SW480 (cell line): ENCODE data around the gene ITGA11.

Experiments
- DNase-seq: peaks from one replicate; pipeline ENCODE4 v3.0.0-alpha.2; 2016; ENCODE audit warnings: low spot score

ITGA11 gene

DNA sequence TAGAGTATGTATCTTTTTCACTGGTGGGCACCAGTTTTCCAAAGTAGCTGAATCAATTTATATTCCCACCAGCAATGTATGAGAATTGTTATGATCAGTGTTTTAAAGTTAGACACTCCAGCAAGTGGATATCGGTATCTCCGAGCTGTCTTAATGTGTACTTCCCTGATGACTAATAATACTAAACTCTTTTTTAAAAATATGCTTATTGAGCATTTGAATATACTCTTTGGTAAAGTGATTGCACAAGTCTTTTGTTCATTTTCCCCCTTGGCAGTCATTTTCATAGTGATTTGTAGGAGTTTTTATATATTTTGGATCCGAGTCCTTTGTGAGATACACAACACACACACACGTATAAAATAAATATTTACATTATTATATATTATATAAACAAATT is 166.9 kb downstream of the ITGA11 start:
- DNase-seq: no peak

DNA sequence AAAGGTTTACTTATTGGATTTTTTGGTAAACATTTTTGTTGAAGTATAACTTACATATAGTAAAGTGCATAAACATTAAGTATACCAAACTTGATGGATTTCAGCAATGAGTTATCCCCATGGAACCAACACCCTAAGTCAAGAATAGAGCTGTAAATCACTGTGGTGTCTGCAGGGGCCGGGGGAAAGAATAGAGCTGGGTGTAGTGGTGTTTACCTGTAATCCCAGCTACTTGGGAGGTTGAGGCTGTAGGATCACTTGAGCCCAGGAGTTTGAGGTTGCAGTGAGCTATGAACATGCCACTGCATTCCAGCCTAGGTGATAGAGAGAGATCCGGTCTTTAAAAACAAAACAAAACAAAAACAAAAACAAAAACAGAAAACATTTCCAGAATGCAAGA is 167.7 kb downstream of the ITGA11 start:
- no peak for DNase-seq

DNA sequence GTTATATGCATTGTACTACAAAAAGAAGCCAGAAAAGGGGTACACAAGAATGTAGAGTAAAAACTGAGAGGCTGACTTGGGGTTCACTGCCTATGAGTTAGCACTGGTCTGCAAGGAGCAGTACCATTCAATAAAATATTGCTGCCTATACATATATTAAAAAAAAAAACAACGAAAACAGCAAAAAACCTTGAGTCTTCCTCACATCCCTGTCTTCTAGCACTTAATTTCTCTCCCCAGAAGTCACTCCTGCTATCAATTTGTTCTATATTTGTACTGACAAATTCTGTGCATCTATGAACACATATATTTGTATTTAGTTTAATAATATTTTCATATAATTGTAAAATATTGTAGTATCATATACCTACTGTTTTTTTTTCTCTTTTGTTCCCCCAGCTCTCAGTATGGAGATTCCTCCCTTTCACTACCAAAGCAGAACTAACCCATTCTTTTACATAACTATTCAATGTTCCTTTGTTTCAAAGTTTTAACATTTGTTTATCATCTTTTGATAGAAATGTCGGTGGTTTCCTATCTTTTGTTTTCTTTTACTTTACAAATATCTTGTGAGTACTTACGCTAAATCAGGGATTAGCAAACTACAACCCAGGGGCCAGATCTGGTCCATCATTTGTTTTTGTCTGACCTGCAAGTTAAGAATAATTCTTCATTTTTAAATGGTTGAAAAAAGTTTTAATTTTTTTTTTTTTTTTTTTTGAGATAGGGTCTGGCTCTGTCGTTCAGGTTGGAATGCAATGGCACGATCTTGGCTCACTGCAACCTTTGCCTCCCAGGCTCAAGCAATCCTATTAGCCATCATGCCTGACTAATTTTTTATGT is 169.2 kb downstream of the ITGA11 start:
- DNase-seq: no peak

DNA sequence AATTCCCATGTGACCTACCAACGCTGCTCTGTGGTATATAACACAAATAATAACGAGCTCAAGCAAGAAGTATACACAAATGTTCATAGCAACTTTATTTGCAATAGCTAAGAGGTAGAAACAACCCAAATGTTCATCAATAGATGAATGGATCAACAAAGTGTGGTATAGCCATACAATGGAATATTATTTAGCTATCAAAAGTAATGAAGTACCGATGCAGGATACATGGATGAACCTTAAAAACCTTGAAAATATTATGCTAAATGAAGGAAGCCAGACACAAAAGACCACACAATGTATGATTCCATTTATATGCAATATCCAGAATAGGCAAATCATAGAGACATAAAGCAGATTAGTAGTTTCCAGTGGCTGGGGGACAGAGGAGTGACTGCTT is 170.0 kb downstream of the ITGA11 start:
- DNase-seq: no peak

DNA sequence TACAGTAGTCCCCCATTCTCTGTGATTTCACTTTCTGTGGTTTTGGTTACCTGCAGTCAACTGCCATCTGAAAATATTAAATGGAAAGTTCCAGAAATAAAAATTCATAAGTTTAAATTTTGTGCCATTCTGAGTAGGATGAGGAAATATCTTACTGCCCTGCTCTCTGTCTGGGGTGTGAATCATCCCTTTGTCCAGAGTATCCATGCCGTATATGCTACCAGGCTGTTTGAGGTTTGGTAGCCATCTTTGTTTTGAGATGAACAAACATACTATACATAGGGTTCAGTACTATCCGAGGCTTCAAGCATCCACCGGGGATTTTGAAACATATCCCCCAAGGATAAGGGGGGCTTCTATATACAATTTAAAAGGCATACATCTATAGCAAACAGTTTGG is 170.7 kb downstream of the ITGA11 start:
- DNase-seq: no peak

DNA sequence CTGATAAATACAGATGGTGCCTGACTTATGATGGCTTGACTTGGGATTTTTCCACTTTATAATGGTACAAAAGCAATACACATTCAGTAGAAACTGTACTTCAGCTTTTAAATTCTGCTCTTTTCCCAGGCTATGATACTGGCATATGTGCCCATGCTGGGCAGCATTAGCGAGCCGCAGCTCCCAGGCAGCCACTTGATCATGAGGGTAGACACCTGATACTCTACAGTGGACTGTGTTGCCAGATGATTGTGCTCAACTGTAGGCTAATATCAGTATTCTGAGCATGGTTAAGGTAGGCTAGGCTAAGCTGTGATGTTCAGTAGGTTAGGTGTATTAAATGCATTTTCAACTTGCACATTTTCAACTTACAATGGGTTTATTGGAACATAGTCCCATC is 172.1 kb downstream of the ITGA11 start:
- DNase-seq: no peak

DNA sequence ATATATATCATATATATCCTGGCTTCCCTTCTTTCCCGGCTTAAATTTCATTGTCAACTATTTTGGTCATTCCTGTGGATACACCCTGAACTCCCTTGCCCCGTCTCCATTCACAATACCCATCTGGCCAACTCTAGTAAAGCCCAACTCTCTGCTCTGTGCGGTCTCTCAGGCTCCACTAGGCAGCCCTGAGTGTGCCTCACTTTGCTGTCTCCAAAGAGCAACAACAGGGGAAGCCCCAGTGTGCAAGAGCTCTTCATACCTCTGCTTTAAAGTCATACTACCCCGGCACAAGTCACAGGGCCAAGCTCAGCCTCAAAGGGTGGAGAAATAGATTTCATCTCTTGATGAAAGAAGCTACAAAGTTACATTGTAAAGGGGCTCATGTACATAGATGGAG is 173.3 kb downstream of the ITGA11 start:
- no peak for DNase-seq

DNA sequence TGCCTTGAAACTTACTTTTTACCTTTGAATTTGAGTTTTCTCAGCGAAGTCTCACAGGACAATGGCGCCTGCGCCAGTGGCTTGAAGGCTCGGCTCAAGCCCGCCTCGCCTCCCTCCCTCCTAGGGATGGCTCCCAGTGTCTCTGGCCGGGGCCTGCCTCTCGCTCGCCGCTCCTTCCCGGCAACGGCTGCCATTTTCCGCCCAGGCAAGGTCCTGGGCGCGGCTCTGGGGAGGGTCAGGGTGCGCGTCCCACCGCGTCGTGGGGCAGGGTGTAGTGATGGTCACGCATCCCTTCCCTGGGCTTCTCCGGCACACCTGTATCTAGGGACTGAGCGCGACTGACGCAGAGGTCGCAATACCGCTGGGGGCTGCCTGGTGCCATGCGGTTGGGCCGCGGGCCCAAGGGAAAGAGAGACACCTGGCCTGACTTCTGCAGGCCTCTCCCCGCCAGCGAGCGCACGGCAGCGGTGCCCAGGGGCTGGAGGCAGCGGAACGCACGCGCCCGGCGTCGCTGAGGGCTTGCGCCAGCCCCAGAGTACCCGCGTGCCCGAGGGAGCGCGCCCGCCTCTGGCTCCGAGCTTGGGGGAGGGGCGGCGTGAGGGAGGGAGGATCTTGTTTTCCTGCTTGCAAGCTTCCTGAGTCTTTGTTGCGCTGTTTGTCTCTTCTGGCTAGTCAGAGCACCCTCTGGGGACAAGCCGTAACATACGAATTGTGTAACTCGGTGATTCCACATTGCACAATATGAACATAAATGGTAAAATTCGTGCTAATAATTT is 175.1 kb downstream of the ITGA11 start:
- DNase-seq: peak; percentile 90

DNA sequence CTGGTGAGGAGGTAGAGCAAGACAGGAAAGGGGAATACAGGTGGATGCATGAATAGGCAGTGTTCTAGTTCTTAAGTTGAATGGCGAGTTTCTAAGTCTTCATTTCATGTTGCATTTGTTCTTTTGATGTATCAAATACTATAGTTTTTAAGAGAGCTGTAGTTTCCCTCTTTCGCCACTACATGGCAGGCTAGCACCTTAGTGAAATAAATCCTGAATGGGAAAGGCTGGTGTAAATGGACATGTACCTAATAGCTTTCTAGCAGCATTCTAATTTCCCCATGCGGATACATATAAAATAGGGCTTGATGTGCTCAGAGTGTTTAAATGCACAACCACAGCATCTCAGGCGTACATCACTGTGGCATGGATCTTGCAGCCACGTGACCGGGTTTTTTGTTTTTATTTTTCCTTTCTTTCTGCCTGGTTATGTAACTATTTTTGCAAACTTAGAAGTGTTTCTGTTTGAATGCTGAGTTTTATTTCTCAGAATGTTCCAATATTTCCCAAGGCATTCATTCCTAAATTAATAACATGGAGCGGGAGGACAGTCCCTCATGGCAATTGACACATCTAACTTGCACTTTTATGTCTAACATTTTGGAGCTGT is 178.9 kb downstream of the ITGA11 start:
- peak; percentile 92 for DNase-seq

DNA sequence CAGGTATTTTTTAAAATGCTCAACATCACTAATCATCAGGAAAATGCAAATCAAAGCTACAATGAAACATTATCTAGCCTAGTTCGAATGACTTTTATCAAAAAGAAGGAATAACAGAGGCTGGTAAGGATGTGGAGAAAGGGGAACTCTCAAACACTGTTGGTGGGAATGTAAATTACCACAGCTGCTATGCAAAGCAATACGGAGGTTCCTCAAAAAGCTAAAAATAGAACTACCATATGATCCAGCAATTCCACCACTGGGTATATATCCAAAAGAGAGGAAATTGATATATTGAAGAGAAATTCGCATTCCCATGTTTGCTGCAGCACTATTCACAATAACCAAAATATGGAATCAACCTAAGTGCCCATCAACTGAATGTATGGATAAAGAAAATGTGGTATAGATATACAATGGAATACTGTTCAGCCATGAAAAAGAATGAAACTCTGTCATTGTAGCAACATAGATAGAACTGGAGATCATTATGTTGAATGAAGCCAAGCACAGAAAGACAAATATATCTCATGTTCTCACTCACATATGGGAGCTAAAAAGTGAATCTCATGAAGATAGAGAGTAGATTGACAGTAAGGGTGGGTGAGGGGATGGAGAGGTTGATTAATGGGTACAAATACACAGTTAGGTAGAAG is 182.8 kb downstream of the ITGA11 start:
- DNase-seq: no peak
